Measurements from ENCODE around the gene TLR6.
"Not testable (repeated sequence)": the region's sequence is repeated elsewhere in the genome, so short reads cannot be mapped to it uniquely, and the experiment has no call there.

TLR6 gene

GRCh38 chr4:38820329-38821061 is 36.1 kb downstream of the TLR6 start:
- DNase-seq = no peak

GRCh38 chr4:38819569-38819968 is 37.0 kb downstream of the TLR6 start:
- DNase-seq = no peak

GRCh38 chr4:38818441-38818976 is 38.1 kb downstream of the TLR6 start:
- DNase-seq = no peak

- no peak for DNase-seq
Measured at GRCh38 chr4:38815885-38816782, 40.5 kb downstream of the TLR6 start.

- no peak for DNase-seq
Measured at GRCh38 chr4:38814386-38814785, 42.2 kb downstream of the TLR6 start.

GRCh38 chr4:38811297-38811696 is 45.3 kb downstream of the TLR6 start:
- DNase-seq = no peak

- not testable (repeated sequence) for DNase-seq
Measured at GRCh38 chr4:38807462-38807861, 49.2 kb downstream of the TLR6 start.

- DNase-seq = not testable (repeated sequence)
Measured at GRCh38 chr4:38806251-38806650, 50.4 kb downstream of the TLR6 start.

- no peak for DNase-seq
Measured at GRCh38 chr4:38805530-38806145, 51.0 kb downstream of the TLR6 start.

GRCh38 chr4:38804654-38805295 is 51.8 kb downstream of the TLR6 start, which contains the start of gene TLR1:
TLR1 (minus strand) TSS chr4:38804791; CDS start chr4:38798831, 5,960 bp downstream.
- no peak for DNase-seq

- DNase-seq = no peak
Measured at GRCh38 chr4:38803833-38804653, 52.6 kb downstream of the TLR6 start.

- DNase-seq = no peak
Measured at GRCh38 chr4:38802561-38803355, 53.9 kb downstream of the TLR6 start.

GRCh38 chr4:38800961-38801450 is 55.6 kb downstream of the TLR6 start:
- no peak for DNase-seq

- no peak for DNase-seq
Measured at GRCh38 chr4:38800366-38800765, 56.3 kb downstream of the TLR6 start.

- DNase-seq = no peak
Measured at GRCh38 chr4:38795087-38795486, 61.5 kb downstream of the TLR6 start.

- no peak for DNase-seq
Measured at GRCh38 chr4:38794051-38794450, 62.6 kb downstream of the TLR6 start.

GRCh38 chr4:38791010-38791409 is 65.6 kb downstream of the TLR6 start:
- DNase-seq = no peak

GRCh38 chr4:38788317-38788716 is 68.3 kb downstream of the TLR6 start:
- no peak for DNase-seq

GRCh38 chr4:38787693-38788092 is 68.9 kb downstream of the TLR6 start:
- DNase-seq = no peak

GRCh38 chr4:38785901-38786402 is 70.7 kb downstream of the TLR6 start:
- DNase-seq = no peak
